Activated T-cell treated with anti-CD3 and anti-CD28 coated beads for 48 hours (primary cell): ENCODE data around the gene NELFA.
"Not testable (repeated sequence)": the region's sequence is repeated elsewhere in the genome, so short reads cannot be mapped to it uniquely, and the experiment has no call there.

Experiments used
- DNase-seq: peaks from one replicate; pipeline ENCODE4 v3.0.0-alpha.2; 2020; ENCODE audit warnings: low read depth

The NELFA gene

DNA sequence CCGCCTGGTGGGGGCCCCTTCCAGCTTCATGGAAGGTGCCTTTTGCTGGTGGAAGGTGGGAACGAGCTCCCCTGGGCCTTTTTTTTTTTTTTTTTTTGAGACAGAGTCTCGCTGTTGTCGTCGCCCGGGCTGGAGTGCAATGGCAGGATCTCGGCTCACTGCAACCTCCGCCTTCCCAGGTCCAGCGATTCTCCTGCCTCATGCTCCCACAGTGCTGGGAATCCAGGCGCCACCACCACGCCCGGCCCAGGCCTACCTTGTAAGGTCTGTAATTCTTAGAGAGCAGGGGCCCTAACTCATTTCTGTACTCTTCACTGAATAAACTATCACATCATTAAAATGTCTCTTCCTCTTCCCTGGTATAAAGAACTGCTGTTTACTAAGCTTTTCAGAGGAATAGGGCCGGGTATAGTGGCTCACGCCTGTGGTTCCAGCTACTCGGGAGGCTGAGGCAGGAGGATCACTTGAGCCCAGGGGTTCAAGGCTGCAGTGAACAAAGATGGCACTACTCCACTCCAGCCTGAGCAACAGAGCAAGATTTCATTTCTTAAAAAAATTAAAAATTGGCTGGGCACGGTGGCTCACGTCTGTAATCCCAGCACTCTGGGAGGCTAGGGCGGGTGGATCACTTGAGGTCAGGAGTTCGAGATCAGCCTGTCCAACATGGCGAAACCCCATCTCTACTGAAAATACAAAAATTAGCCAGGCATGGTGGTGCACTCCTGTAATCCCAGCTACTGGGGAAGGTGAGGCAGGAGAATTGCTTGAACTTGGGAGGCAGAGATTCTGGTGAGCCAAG is 14.9 kb downstream of the NELFA start:
- not testable (repeated sequence) for DNase-seq

- DNase-seq: no peak
Measured at GRCh38 chr4:1993169-1993516, 15.6 kb downstream of the NELFA start.

GRCh38 chr4:1992468-1993168 is 16.2 kb downstream of the NELFA start:
- DNase-seq: no peak

GRCh38 chr4:1991596-1992434 is 17.0 kb downstream of the NELFA start:
- DNase-seq: no peak

DNA sequence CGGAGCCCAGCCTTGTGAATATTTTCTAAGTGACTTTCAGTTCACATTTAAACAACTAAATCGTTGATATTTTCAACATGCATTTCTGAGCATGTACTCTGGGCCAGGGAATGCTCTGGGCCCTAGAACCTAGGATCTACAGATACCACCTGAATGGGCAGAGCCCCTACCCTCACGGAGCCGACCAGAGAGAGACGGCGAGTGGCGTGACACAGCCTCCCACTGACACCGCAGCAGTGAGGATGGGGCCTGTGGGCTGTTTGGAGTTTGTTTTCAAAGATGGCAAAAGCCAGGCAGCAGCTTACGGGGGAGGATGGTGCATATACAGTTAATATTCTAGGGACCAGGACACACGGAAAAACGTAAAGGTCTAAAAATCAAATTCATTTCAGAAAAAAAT is 17.7 kb downstream of the NELFA start:
- DNase-seq: no peak

- no peak for DNase-seq
Measured at GRCh38 chr4:1990676-1991075, 18.1 kb downstream of the NELFA start.

- DNase-seq: no peak
Measured at GRCh38 chr4:1990348-1990645, 18.5 kb downstream of the NELFA start.

DNA sequence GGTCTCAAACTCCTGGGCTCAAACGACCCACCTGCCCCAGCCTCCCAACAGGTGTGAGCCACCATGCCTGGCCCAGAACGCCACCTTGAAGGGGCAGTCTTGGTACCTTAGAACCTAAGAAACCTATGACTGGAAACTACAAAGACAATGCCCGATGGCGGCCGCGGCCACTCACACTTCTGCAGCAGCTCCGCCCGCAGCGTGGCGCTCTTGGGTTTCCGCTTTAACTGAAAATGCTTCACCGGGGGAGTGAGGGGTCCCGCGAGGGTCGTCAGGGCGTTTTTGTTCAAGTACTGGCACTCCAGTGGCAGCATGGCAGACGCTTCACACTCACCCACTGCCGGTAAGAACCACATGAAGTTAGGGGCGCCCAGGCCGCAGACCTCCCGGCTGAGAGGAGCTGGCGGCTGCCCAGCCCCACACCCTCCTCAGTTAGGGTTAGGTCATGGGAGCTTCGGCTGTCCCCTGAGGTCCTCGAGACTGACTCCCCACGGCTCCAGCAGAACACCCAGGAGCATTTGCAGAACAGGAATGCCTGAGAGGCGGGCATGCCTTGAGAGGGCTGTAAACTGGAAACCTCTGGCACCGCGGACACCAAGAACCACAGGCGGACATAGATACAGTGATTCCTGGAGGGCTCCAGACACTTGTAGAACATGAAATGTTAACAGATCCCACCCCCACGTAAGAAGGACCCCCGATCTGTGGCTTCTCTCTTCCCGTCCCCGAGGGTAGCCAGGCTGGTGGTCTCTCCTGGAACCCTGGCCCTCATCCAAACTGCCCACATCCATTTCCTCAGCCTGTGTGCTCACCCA is 19.0 kb downstream of the NELFA start:
- no peak for DNase-seq

DNA sequence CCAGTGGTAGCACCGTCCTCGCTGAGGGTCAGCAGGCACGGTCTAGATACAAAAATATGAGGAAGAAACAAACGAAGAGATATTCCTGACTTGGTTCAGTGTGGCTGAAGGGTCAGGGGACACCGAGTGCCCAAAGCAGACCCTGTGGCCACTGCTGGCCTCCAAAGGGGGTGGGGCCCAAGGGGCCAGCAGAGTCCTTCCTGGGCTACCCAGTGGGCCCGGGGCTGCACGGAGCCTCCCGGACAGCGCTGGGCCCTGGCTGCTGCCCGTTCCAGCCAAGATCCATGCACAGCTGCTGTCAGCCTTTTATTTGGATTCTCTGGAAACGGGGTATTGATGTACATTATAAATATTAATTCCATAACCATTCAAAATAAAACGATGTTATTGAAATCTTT is 20.4 kb downstream of the NELFA start:
- DNase-seq: no peak

- DNase-seq: no peak
Measured at GRCh38 chr4:1987721-1988326, 20.9 kb downstream of the NELFA start.

- no peak for DNase-seq
Measured at GRCh38 chr4:1987296-1987695, 21.5 kb downstream of the NELFA start.

DNA sequence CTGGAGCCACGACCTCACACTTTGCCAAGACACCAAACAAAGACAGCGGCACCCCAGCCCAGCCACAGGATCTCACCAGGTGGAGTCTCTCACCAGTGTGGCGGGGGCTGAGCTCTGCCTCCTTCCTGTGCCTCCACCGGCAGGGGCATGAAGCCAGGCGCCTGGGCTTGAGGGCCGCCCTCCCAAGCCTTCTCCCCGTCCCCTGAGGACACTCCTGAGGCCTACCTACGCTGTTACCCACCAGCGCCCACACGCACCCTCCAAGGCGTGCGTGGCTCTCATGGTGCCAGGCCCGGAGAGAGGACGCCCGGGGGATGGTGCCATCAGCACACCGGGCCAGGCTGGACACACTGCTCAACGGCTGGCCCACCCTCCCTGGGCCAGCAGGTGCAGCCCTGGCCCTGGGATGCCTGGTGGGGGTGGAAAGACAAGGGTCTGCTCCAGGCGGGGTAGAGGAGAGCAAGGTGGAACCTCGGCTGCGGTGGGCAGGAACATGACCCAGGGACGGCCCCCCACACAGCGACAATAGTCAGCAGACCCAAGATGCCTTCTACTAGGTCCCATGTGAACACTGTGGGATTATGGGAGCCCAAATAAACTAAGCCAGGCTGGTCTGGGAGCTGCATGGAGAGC is 22.1 kb downstream of the NELFA start:
- no peak for DNase-seq

- DNase-seq: no peak
Measured at GRCh38 chr4:1985780-1986577, 22.8 kb downstream of the NELFA start.

DNA sequence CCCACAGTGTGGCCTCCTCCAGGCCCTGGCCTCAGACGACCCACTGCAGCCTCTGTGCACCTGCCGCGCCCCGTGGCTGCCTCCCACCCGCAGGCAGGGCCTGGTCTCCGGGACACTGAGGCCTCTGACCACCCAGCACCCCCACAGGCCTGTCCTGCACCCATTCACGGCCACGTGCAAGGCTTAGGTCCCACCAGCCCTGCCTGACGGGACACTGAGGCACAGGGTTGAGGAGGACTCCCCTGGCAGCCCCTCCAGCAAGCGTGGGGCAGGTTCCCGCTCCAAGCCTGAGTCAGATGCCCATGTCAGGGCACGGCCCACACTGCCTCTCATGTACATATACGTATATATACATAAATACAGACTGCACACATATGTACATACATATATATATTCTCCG is 23.5 kb downstream of the NELFA start:
- no peak for DNase-seq

- DNase-seq: no peak
Measured at GRCh38 chr4:1984406-1985191, 24.2 kb downstream of the NELFA start.

GRCh38 chr4:1983846-1984405 is 24.8 kb downstream of the NELFA start:
- no peak for DNase-seq

- no peak for DNase-seq
Measured at GRCh38 chr4:1983053-1983845, 25.5 kb downstream of the NELFA start.
